GM20000 (cell line): Measurements from ENCODE around the gene TMPRSS11D.

Experiments used
- DNase-seq: peaks from one replicate; pipeline ENCODE4 v3.0.0; 2012; ENCODE audit warnings: low spot score
- TF ChIP-seq, protein P1 (sequence below): IDR thresholded peaks from 2 replicates; pipeline ENCODE4 v1.5.1; 2012; ENCODE audit warnings: mild to moderate bottlenecking, control low read depth; ENCODE audit errors: extremely low read depth, missing control alignments

Gene TMPRSS11D

DNA sequence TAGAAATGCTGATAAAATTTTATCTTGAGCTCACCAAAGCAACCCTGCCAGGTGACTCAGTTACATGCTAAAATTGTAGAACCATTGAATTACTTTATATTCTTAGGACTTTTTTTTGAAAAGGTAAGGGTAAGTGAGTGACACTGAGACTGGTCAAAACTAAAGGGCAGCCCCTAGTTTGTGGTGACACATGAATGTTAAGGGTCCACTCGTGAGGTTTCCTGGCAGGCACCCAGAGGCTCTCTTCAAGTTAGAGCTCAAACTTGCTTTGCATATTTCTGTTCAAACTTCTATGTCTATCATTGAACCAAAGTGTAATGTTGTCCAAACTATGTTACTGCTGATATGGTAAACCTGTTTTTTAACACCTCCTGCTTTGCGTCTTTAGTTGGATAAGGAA, 30.5 kb downstream of the TMPRSS11D start:
- TF ChIP-seq, protein P1, sequence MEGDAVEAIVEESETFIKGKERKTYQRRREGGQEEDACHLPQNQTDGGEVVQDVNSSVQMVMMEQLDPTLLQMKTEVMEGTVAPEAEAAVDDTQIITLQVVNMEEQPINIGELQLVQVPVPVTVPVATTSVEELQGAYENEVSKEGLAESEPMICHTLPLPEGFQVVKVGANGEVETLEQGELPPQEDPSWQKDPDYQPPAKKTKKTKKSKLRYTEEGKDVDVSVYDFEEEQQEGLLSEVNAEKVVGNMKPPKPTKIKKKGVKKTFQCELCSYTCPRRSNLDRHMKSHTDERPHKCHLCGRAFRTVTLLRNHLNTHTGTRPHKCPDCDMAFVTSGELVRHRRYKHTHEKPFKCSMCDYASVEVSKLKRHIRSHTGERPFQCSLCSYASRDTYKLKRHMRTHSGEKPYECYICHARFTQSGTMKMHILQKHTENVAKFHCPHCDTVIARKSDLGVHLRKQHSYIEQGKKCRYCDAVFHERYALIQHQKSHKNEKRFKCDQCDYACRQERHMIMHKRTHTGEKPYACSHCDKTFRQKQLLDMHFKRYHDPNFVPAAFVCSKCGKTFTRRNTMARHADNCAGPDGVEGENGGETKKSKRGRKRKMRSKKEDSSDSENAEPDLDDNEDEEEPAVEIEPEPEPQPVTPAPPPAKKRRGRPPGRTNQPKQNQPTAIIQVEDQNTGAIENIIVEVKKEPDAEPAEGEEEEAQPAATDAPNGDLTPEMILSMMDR: no peak
- DNase-seq: no peak

DNA sequence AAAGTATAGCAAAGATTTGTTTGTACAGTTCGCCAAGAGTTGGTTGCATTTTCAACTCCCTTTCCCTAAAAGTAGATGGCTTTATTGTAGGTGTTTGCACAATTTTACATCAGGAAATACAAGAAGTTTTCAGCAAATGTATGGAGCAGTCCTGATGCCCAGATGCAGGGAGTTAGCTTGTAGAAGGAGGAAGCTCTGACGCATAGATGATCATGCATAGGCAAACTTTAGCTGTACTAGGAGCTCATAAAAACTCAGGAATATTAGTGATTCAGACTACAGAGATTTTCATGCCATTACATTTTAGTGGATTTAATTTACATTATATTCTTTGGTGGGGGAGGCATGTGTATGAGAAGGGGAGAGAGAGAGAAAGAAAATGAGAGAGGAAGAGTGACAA, 62.9 kb downstream of the TMPRSS11D start:
- DNase-seq: no peak
- TF ChIP-seq, protein P1: no peak

DNA sequence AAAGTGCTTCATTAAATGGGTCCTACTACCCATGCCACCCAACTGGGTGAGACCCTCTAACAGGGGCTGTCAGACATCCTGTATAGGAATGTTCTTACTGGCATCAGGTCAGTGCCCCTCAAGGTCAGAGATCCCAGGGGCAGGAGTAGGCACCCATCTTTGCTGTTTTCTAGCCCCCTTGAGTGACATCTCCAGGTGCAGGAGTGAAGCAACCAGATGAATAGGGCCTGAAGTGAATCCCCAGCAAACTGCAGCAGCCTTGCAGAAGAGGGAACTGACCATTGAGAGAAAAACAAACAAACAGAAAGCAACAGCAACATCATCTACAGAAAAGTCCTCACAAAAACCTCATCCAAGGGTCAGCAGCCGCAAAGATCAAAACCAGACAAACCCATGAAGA, 73.8 kb downstream of the TMPRSS11D start:
- TF ChIP-seq, protein P1: no peak
- DNase-seq: no peak

DNA sequence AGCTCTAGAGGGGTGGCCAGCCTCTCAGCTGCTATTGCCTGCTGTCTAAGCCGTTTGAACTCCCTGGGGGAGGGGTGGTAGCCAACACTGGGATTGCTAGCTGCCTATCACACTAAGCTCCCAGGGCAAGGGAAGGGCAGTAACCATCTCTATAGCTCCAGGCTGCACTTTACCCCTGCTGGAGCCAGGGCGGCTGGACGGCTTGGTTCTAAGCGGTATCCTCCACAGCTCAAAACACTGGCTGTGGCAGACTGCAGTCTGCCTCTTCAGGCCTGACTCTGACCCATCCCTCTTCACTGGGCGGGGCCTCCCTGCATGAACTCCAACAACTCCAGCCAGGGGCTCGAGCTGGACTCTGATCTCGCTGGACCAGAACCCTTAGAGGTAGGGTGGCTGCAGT, 74.3 kb downstream of the TMPRSS11D start:
- no peak for DNase-seq
- TF ChIP-seq, protein P1: no peak

DNA sequence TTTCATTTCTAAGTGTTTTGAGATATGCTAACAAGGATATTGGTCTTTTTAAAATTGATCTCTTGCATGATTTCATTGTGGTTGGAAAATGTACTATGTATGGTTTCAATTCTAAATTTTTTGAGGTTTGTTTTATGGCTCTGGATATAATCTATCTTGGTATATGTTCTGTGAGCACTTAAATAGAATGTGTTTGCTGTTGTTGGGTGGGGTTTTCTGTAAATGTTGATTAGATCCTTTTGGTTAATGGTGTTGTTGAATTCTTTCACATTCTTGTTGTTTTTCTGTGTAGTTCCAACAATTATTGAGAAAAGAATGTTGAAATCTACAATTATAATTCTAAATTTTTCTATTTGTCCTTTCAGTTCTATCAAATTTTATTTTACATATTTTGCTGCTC, 87.0 kb downstream of the TMPRSS11D start:
- DNase-seq: no peak
- TF ChIP-seq, protein P1: no peak

DNA sequence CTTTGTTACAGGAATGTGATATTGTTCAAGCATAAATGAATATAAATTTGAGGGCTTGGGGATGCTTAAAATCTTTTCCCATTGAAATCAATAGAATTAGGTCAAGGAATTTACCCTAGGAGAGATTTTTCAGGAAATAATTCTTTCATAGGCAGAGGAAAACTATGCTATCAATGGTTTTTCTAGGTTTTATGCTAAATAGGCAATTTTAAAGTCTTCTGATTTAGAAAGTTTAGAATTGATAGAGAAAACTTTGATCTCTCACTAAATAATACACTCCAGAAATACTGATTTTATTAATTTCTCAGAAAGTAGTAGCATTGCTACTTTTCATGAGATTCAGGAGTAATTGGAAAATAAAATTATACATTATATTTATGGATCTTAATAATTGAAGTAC, 93.1 kb downstream of the TMPRSS11D start:
- no peak for DNase-seq
- TF ChIP-seq, protein P1: no peak

DNA sequence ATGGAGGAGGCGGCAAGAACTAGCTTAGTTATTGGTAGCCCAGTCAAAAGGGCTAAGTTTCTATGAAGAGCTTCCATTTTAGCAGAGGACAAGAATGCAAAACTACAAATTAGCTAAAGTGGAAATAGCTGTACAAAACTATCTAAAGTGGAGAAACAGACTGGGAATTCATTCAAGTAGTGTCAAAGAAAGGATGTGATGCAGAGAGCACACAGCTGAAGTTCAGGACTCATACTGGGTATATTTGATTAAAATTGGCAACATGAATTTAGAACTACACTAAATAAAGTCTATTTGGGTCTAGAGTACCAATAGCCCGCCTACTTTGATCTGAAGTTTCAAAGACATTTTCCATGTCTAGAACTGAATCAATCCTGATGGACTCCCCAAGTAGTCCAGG, 96.5 kb downstream of the TMPRSS11D start:
- no peak for DNase-seq
- TF ChIP-seq, protein P1: no peak
